ENCODE measurements around the gene USH2A.

USH2A gene

DNA sequence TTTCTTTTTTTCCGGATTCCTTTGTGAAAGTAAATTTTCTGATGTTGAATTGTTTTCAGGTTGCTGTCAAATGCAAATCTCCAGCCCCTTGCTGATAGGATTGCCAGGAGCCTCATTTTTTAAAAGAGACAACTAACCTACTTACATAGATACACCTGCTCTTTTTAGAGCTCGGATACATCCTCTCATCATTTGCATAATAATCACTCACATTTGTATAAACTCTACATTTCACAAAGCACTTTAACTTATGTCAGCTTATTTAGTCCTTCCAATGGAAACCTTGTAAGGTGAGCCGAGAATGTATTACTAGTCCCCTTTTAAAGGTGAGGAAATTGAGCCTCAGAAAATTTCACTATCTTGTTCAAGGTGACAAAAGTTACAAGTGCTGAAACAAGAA, 771.4 kb downstream of the USH2A start:
- DNase-seq (ENCODE audit: low read depth in 4 of 4, low spot score in 1 of 4), result no peak

- DNase-seq (ENCODE audit: low read depth in 4 of 4, low spot score in 1 of 4), result no peak
These were observed 772.6 kb downstream of the USH2A start for GRCh38 chr1:215650446-215651149.

- DNase-seq (ENCODE audit: low read depth in 4 of 4, low spot score in 1 of 4), result no peak
These were observed 774.3 kb downstream of the USH2A start for GRCh38 chr1:215648957-215649356.

GRCh38 chr1:215647738-215648137, 775.5 kb downstream of the USH2A start:
- DNase-seq (ENCODE audit: low read depth in 4 of 4, low spot score in 1 of 4), result no peak

DNA sequence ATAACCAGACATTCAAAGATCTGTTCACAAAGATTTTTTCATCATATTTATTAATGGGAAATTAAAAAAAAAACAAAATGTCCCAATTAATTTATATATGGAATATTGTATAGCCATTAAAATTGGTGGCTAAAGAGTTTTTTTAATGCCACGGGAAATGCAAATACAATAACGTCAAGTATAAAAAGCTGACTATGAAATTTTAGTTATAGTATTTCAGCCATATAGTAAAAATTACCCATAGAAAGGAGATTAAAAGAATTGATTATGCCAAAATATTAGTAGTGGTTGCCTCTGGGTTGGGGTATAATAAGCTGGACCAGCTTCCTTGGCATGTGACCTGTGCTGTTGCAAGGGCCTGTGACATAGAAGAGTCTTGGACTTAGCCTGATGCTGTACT, 777.4 kb downstream of the USH2A start:
- no peak for DNase-seq (ENCODE audit: low read depth in 4 of 4, low spot score in 1 of 4)

- no peak for DNase-seq (ENCODE audit: low read depth in 4 of 4, low spot score in 1 of 4)
These were observed 778.1 kb downstream of the USH2A start for GRCh38 chr1:215645182-215645581.

DNA sequence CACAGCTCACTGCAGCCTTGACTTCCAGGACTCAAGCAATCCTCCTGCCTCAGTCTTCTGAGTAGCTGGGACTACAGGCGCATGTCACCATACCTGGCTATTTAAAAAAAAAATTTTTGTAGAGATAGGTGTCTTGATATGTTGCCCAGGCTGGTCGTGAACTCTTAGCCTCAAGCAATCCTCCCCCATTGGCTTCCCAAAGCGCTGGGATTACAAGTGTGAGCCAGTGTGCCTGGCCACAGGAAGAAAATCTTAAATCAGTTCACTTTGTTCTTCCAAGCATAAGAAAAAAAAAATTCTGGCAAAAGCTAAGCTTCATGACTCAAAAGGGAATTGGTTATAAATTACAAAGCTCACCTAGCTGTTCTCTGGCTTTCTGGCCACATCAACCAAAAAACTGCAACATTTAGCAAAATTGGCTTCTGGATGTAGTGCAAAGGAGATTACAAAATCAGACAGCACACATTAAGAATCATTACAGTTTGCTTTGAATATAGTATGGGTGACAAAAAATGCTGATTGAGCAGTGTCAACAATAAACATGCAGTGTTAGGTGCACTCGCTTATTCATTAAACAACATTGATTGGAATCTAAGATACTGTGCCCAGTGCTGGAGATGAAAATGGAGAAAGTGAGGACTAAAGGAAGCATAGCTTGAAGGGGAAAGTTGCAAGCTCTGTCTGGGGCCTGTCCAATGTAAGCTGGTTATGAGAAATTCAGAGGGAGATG, 779.5 kb downstream of the USH2A start:
- DNase-seq (ENCODE audit: low read depth in 4 of 4, low spot score in 1 of 4), result no peak

DNA sequence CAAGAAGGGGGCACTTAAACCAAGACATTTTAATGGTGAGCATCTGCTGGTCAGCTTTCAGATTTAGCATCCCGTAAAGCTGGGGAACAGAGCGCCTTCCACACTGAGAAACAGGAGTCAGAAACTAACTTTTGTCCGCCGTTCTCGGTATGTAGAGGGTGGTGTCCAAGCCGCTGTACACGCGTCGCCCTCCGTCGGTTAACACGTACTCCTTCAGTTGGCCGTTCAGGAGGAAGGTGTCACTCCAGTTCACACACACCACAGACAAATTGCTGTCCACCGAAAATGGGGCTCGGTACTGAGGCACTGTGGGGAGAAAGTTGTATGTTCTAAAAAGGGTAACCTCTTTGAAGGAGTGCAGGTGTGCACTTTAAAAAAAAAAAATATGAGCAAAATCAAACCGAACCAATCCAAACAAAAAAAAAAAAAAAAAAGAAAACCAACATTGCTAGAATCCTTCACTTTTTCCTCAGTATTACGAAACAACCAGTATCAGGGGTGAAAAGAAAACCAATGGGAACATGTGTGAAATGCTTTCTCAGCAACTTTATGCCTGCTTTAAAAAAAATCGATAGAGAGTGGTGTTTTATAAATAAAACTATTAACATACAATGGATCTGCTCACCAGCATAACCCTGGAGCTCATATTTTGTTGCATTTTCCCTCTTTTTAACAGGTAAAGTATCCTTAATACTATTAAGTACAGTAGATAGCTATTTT, 782.7 kb downstream of the USH2A start:
- DNase-seq (ENCODE audit: low read depth in 4 of 4, low spot score in 1 of 4), result no peak

- no peak for DNase-seq (ENCODE audit: low read depth in 4 of 4, low spot score in 1 of 4)
These were observed 786.1 kb downstream of the USH2A start for GRCh38 chr1:215637041-215637573.

DNA sequence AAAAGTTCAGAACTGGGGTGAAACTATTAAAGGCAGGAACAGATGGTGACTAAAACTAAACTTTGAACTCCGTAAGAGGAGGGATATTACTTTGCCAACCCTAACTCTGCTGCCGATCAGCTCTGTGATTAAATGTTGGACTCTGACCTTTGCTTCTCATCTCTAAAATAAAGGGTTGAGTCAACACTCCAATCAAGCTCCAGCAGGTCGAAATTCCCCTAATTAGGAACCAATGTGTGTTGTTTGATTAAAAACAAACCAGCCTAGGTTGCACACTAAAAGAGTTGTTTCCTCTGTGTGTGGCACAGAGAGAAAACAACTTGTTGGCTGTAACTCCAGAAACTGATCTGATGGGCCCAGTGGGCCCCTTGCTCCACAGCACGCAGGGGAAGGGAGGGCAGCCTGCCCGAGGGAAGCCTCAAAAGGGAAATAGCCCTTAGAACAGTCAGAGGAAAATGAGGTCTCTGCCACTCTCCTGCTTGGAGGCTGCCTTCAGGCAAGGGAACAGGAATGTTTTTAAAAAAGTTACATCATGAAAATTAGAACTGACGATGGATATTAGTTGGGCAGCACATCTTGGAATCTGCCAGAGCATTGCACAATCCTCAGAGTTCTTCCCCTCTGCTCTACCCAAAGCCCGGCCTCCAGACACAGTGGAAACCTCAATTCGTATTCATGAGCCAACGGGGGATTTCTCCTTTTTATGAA, 786.8 kb downstream of the USH2A start:
- DNase-seq (ENCODE audit: low read depth in 4 of 4, low spot score in 1 of 4), result no peak

DNA sequence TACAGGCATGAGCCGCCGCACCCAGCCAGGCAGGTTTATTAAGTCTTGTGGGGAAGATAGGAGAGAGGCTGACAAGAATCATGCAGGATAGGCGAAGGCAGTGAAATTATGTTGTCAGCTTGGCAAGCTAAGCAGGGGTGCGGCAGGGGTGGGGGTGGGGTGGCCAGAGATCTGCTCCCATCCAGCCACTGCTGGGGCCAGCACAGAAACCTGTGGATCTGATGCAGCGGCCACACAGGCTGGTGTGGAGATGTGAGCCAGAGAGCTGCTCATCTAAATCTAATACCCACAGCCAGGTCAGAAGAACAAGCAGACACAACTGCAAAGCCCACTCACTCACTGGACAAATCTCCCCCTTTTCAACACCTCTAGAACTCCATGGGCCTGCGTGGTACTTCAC, 787.4 kb downstream of the USH2A start:
- no peak for DNase-seq (ENCODE audit: low read depth in 4 of 4, low spot score in 1 of 4)

GRCh38 chr1:215631489-215631888, 791.8 kb downstream of the USH2A start:
- DNase-seq (ENCODE audit: low read depth in 4 of 4, low spot score in 1 of 4), result no peak

DNA sequence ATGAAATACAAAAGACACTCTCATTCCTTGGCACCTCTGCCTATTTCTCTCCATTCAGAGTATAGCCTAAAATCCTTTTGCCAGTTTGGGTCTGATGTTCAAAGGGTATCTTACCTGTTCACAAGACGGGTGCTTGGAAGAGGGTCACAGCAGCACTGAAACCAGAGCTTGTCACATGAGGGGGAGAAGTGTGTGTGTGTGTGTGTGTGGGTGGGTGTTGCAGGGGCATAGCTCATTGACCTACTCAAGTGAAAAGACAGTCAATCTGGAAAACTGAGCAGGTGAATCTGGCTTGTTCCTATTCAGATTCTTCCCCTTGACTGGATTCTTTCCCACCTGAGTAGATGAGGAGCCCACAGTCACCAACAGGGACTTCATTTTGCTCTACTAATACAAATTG, 792.2 kb downstream of the USH2A start:
- no peak for DNase-seq (ENCODE audit: low read depth in 4 of 4, low spot score in 1 of 4)

GRCh38 chr1:215625949-215626348, 797.3 kb downstream of the USH2A start:
- no peak for DNase-seq (ENCODE audit: low read depth in 4 of 4, low spot score in 1 of 4)

DNA sequence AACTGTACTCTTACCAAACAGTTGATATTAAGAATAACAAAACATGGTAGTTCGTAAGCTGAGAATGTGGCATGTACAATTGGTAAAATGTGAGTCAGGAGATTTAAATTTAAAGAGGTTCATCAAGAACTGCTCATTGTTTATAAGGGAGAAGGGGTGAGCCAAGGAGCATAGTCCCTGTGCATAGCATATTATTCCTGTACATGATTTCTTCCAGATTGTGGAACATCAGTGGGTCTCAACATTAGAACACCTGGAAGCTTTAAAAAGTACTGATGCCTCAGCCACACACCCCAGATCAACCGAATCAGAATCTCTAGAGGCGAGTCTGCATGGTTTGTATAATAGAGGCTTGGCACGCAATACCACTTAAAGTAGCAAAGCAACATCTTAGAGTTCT, 800.1 kb downstream of the USH2A start:
- DNase-seq (ENCODE audit: low read depth in 4 of 4, low spot score in 1 of 4), result no peak

GRCh38 chr1:215617979-215618378, 805.3 kb downstream of the USH2A start:
- DNase-seq (ENCODE audit: low read depth in 4 of 4, low spot score in 1 of 4), result no peak

DNA sequence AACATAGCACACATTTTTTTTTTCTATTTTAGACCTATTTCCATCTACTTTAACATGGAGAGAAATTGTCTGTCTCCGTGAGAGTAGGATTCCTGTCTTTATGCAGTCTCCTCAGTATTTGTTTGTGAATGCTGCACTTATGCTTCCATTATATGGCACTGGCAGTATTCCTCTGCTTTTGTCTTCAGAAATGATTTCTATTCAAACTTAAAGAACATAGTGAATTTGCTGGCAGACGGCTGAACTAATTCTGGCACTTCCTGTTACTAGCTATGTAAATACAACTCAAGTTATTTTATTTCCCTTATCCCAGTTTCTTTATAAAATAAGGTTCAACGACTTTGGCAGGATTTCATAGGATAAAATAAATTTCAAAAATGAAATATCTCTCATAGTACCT, 810.9 kb downstream of the USH2A start:
- no peak for DNase-seq (ENCODE audit: low read depth in 4 of 4, low spot score in 1 of 4)

DNA sequence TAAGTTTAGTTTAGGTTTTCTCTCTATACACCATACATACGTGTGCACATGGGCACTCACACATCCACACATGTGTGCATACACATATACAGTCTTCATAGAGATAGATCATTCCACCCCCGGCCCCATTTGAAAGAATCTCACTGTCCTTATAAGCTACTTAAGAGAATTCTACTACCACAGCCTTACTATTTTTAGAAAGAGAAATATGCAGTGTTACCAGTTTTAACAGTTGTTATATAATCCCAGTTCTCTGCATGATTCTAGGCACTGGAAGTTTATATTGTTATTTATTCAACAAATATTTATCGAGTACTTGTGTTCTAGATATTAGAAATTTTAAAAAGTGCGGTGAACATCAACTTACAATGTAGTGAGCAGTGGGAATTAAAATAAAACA, 814.6 kb downstream of the USH2A start:
- DNase-seq (ENCODE audit: low read depth in 4 of 4, low spot score in 1 of 4), result no peak

GRCh38 chr1:215607412-215607811, 815.8 kb downstream of the USH2A start:
- DNase-seq (ENCODE audit: low read depth in 4 of 4, low spot score in 1 of 4), result no peak

GRCh38 chr1:215606564-215607168, 816.6 kb downstream of the USH2A start:
- no peak for DNase-seq (ENCODE audit: low read depth in 4 of 4, low spot score in 1 of 4)

DNA sequence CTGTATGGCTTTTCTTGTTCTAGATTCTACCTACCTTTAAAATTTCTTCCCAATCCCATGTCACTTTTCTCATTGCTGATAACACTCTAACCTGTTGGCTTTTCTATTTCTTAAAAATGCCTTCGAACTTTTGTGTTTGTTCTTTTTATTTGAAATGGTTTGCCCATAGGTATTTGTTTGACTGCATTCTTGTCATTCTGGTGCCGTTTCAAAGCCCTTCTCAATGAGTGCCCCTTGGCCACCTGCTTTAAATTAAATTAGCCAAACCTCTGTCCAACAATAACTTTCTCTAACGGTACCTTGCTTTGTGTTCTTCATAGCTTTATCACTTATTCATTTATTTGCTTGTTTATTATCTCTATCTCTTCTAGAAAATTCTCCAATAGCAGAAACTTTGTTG, 817.2 kb downstream of the USH2A start:
- DNase-seq (ENCODE audit: low read depth in 4 of 4, low spot score in 1 of 4), result no peak
